GM23338 (cell line): ENCODE measurements around the gene MOK. TPM values are rescaled to one million over a fixed set of nuclear protein-coding genes. Genes with fewer than 3 reads are reported as not detected.

Experiments used
- ATAC-seq: fragments of 200-7000 bp; cut with Tn5 transposase; 3 replicates; pipeline ENCODE4 v1.9.1; 2020
- DNase-seq: peaks from one replicate; pipeline ENCODE4 v3.0.0-alpha.2; 2015; ENCODE audit warnings: low spot score
- H2AFZ ChIP-seq: fragments of 200-600 bp; sonication (generic); 2 replicates; pipeline ENCODE4 v1.8.0; 2016; ENCODE audit warnings: antibody characterized with exemption, mild to moderate bottlenecking, moderate library complexity
- H3F3A ChIP-seq: fragments of 200-600 bp; sonication (generic); replicated peaks from 2 replicates; pipeline ENCODE4 v1.8.0; 2017; ENCODE audit warnings: antibody characterized with exemption, mixed run types, low read depth
- H3K27ac ChIP-seq: fragments of 200-600 bp; sonication (generic); 2 replicates; pipeline ENCODE4 v1.6.1; 2016; ENCODE audit warnings: low read depth
- H3K27me3 ChIP-seq: fragments of 200-600 bp; sonication (generic); 2 replicates; pipeline ENCODE4 v1.8.0; 2016; ENCODE audit warnings: mild to moderate bottlenecking, mixed run types, moderate library complexity; ENCODE audit not compliant: insufficient read depth
- H3K36me3 ChIP-seq: fragments of 200-600 bp; sonication (generic); 2 replicates; pipeline ENCODE4 v1.8.0; 2016; ENCODE audit warnings: mild to moderate bottlenecking; ENCODE audit not compliant: insufficient read depth
- H3K4me1 ChIP-seq: fragments of 200-600 bp; sonication (generic); 2 replicates; pipeline ENCODE4 v1.8.0; 2016; ENCODE audit warnings: mild to moderate bottlenecking, moderate library complexity; ENCODE audit not compliant: insufficient read depth
- H3K4me2 ChIP-seq: fragments of 200-600 bp; sonication (generic); 2 replicates; pipeline ENCODE4 v1.7.1; 2017; ENCODE audit warnings: mixed run types
- H3K4me3 ChIP-seq: fragments of 200-600 bp; sonication (generic); 2 replicates; pipeline ENCODE4 v1.6.1; 2016; ENCODE audit warnings: mixed run types
- H3K79me2 ChIP-seq: fragments of 200-600 bp; sonication (generic); replicated peaks from 2 replicates; pipeline ENCODE4 v1.8.0; 2017; ENCODE audit warnings: mild to moderate bottlenecking; ENCODE audit not compliant: insufficient read depth
- H3K9me2 ChIP-seq: fragments of 200-600 bp; sonication (generic); 2 replicates; pipeline ENCODE4 v1.8.0; 2017; ENCODE audit not compliant: insufficient read depth
- H4K20me1 ChIP-seq: fragments of 200-600 bp; sonication (generic); replicated peaks from 2 replicates; pipeline ENCODE4 v1.8.0; 2017; ENCODE audit warnings: mild to moderate bottlenecking; ENCODE audit not compliant: insufficient read depth
- H3K27ac Mint-ChIP-seq: 2 replicates; pipeline ENCODE4 v1.8.0; 2020; ENCODE audit warnings: inconsistent platforms, mild to moderate bottlenecking, moderate library complexity, mixed read lengths
- H3K27me3 Mint-ChIP-seq: 3 replicates; pipeline ENCODE4 v1.8.0; 2022; ENCODE audit warnings: low read depth, mild to moderate bottlenecking, moderate library complexity, mixed read lengths, inconsistent platforms; ENCODE audit not compliant: insufficient read depth, poor library complexity
- H3K36me3 Mint-ChIP-seq: 3 replicates; pipeline ENCODE4 v1.8.0; 2021; ENCODE audit warnings: low read depth, mild to moderate bottlenecking, inconsistent platforms, moderate library complexity, mixed read lengths
- H3K4me1 Mint-ChIP-seq: 3 replicates; pipeline ENCODE4 v1.8.0; 2020; ENCODE audit warnings: mild to moderate bottlenecking, inconsistent platforms, mixed read lengths
- H3K4me3 Mint-ChIP-seq: 3 replicates; pipeline ENCODE4 v1.8.0; 2021; ENCODE audit warnings: moderate library complexity, mild to moderate bottlenecking, inconsistent platforms, mixed read lengths
- H3K9me3 Mint-ChIP-seq: 3 replicates; pipeline ENCODE4 v1.8.0; 2020; ENCODE audit warnings: moderate library complexity, mild to moderate bottlenecking, inconsistent platforms, mixed read lengths
- CREB1 ChIP-seq: fragments of 250-450 bp; sonication (Bioruptor Pico); IDR thresholded peaks from 2 replicates; pipeline ENCODE4 v1.5.0; 2020; ENCODE audit warnings: low read depth, mild to moderate bottlenecking, moderate library complexity
- ETS1 ChIP-seq: IDR thresholded peaks from 2 replicates; pipeline ENCODE4 v1.6.1; 2016; ENCODE audit warnings: antibody characterized with exemption
- EZH2 ChIP-seq: fragments of 200-600 bp; sonication (generic); IDR thresholded peaks from one replicate; pipeline ENCODE4 v1.8.0; 2017; ENCODE audit warnings: antibody characterized with exemption, mild to moderate bottlenecking, low read depth; ENCODE audit not compliant: unreplicated experiment
- EZH2phosphoT487 ChIP-seq: fragments of 200-600 bp; sonication (generic); IDR thresholded peaks from one replicate; pipeline ENCODE4 v1.8.1; 2018; ENCODE audit warnings: antibody characterized with exemption; ENCODE audit not compliant: unreplicated experiment
- JUNB ChIP-seq: IDR thresholded peaks from one replicate; pipeline ENCODE4 v1.6.1; 2016; ENCODE audit warnings: antibody characterized with exemption; ENCODE audit not compliant: unreplicated experiment
- POLR2AphosphoS5 ChIP-seq: IDR thresholded peaks from 2 replicates; pipeline ENCODE4 v1.6.1; 2016; ENCODE audit warnings: antibody characterized with exemption, low read depth
- STAT1 ChIP-seq: IDR thresholded peaks from one replicate; pipeline ENCODE4 v1.6.1; 2016; ENCODE audit warnings: antibody characterized with exemption; ENCODE audit not compliant: unreplicated experiment
- ZNF114 ChIP-seq: fragments of 250-450 bp; sonication (Bioruptor Pico); IDR thresholded peaks from 2 replicates; pipeline ENCODE4 v1.5.0; 2020; ENCODE audit warnings: mild to moderate bottlenecking, moderate library complexity
- ZNF331 ChIP-seq: fragments of 250-450 bp; sonication (Bioruptor Pico); IDR thresholded peaks from 2 replicates; pipeline ENCODE4 v1.5.0; 2020; ENCODE audit warnings: low read depth, mild to moderate bottlenecking, moderate library complexity
- polyA plus RNA-seq: library from polyadenylated mRNA; unstranded; fragments of >200 nt; fragmentation: Nextera tagmentation; extraction: Ambion mirVana; gene quantifications from 2 replicates; pipeline ENCODE4 v1.2.1, GENCODE V29; 2016
- total RNA-seq: library from RNA; depleted of rRNA; stranded (reverse); fragments of >200 nt; shearing (Covaris generic); gene quantifications from 2 replicates; pipeline ENCODE4 v1.2.3, GENCODE V29; 2014
- TF ChIP-seq, protein P1 (sequence below): fragments of 250-450 bp; sonication (Bioruptor Pico); IDR thresholded peaks from 2 replicates; pipeline ENCODE4 v1.5.0; 2020; ENCODE audit warnings: mild to moderate bottlenecking, moderate library complexity
- TF ChIP-seq, protein P2 (sequence below), 2 experiments: fragments of 200-600 bp in 1 of 2; sonication (generic) in 1 of 2; conservative IDR thresholded peaks; 2 replicates each; pipeline versions ENCODE4 v1.5.1 to v1.6.1; 2016 to 2017; ENCODE audit warnings: antibody characterized with exemption in 2 of 2, low read depth in 2 of 2, mild to moderate bottlenecking in 2 of 2, moderate library complexity in 1 of 2

The MOK gene
- total and polyA plus RNA-seq, 2 experiments from 2014 or later, result 3.1 TPM

DNA sequence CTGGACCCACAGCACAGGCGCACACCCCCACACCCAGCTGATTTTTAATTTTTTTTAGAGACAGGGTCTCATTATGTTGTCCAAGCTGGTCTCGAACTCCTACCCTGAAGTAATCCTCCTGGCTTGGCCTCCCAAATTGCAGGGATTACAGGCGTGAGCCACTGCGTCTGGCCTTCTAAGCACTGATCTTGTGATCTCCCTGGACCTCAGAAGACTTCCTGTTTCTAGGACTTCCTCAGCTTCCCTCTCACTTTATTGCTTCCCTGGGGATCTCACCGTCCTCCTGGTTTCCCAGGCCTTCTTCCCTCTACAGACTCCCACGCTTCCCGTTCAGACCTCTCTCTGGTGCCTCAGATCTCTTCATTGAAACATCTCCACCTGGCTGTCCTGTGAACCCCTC lies 28.4 kb upstream of the MOK start (continued):
- TF ChIP-seq, protein P1, sequence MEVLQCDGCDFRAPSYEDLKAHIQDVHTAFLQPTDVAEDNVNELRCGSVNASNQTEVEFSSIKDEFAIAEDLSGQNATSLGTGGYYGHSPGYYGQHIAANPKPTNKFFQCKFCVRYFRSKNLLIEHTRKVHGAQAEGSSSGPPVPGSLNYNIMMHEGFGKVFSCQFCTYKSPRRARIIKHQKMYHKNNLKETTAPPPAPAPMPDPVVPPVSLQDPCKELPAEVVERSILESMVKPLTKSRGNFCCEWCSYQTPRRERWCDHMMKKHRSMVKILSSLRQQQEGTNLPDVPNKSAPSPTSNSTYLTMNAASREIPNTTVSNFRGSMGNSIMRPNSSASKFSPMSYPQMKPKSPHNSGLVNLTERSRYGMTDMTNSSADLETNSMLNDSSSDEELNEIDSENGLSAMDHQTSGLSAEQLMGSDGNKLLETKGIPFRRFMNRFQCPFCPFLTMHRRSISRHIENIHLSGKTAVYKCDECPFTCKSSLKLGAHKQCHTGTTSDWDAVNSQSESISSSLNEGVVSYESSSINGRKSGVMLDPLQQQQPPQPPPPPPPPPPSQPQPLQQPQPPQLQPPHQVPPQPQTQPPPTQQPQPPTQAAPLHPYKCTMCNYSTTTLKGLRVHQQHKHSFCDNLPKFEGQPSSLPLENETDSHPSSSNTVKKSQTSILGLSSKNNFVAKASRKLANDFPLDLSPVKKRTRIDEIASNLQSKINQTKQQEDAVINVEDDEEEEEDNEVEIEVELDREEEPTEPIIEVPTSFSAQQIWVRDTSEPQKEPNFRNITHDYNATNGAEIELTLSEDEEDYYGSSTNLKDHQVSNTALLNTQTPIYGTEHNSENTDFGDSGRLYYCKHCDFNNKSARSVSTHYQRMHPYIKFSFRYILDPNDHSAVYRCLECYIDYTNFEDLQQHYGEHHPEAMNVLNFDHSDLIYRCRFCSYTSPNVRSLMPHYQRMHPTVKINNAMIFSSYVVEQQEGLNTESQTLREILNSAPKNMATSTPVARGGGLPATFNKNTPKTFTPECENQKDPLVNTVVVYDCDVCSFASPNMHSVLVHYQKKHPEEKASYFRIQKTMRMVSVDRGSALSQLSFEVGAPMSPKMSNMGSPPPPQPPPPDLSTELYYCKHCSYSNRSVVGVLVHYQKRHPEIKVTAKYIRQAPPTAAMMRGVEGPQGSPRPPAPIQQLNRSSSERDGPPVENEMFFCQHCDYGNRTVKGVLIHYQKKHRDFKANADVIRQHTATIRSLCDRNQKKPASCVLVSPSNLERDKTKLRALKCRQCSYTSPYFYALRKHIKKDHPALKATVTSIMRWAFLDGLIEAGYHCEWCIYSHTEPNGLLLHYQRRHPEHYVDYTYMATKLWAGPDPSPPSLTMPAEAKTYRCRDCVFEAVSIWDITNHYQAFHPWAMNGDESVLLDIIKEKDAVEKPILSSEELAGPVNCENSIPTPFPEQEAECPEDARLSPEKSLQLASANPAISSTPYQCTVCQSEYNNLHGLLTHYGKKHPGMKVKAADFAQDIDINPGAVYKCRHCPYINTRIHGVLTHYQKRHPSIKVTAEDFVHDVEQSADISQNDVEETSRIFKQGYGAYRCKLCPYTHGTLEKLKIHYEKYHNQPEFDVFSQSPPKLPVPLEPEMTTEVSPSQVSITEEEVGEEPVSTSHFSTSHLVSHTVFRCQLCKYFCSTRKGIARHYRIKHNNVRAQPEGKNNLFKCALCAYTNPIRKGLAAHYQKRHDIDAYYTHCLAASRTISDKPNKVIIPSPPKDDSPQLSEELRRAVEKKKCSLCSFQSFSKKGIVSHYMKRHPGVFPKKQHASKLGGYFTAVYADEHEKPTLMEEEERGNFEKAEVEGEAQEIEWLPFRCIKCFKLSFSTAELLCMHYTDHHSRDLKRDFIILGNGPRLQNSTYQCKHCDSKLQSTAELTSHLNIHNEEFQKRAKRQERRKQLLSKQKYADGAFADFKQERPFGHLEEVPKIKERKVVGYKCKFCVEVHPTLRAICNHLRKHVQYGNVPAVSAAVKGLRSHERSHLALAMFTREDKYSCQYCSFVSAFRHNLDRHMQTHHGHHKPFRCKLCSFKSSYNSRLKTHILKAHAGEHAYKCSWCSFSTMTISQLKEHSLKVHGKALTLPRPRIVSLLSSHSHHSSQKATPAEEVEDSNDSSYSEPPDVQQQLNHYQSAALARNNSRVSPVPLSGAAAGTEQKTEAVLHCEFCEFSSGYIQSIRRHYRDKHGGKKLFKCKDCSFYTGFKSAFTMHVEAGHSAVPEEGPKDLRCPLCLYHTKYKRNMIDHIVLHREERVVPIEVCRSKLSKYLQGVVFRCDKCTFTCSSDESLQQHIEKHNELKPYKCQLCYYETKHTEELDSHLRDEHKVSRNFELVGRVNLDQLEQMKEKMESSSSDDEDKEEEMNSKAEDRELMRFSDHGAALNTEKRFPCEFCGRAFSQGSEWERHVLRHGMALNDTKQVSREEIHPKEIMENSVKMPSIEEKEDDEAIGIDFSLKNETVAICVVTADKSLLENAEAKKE, result no peak
- TF ChIP-seq ZNF114 (CRISPR knock-in tag), result no peak
- TF ChIP-seq POLR2AphosphoS5, result no peak
- TF ChIP-seq EZH2, result no peak
- no peak for TF ChIP-seq CREB1
- no peak for TF ChIP-seq ZNF331
- TF ChIP-seq, protein P2, sequence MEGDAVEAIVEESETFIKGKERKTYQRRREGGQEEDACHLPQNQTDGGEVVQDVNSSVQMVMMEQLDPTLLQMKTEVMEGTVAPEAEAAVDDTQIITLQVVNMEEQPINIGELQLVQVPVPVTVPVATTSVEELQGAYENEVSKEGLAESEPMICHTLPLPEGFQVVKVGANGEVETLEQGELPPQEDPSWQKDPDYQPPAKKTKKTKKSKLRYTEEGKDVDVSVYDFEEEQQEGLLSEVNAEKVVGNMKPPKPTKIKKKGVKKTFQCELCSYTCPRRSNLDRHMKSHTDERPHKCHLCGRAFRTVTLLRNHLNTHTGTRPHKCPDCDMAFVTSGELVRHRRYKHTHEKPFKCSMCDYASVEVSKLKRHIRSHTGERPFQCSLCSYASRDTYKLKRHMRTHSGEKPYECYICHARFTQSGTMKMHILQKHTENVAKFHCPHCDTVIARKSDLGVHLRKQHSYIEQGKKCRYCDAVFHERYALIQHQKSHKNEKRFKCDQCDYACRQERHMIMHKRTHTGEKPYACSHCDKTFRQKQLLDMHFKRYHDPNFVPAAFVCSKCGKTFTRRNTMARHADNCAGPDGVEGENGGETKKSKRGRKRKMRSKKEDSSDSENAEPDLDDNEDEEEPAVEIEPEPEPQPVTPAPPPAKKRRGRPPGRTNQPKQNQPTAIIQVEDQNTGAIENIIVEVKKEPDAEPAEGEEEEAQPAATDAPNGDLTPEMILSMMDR (conservative IDR thresholded peaks at IDR 0.05; ENCODE audit: low read depth in 2 of 2), result no peak
- TF ChIP-seq EZH2phosphoT487, result no peak
- no peak for TF ChIP-seq STAT1

GRCh38 chr14:102330806-102331205 lies 25.8 kb upstream of the MOK start:
- no peak overlapping the region for H3K4me2 ChIP-seq
- no peak for DNase-seq
- no peaks in the 10 kb centered on the region for H3K79me2 ChIP-seq
- no peaks in the 10 kb centered on the region for H3K36me3 ChIP-seq
- H3K9me2 ChIP-seq, result no peaks in the 10 kb centered on the region
- H3K36me3 Mint-ChIP-seq, result 0 out of 3 replicates have a peak, but pooled peaks cover 5% of the 10 kb centered on the region
- no peak overlapping the region for H3K27ac ChIP-seq
- no peak for ATAC-seq
- no peaks in the 10 kb centered on the region for H3K9me3 Mint-ChIP-seq
- no peak overlapping the region for H3K4me3 ChIP-seq
- no peaks in the 10 kb centered on the region for H3F3A ChIP-seq
- H3K27me3 ChIP-seq, result no peaks in the 10 kb centered on the region
- no peaks in the 10 kb centered on the region for H4K20me1 ChIP-seq
- H3K4me3 Mint-ChIP-seq, result no peak overlapping the region
- no peak overlapping the region for H2AFZ ChIP-seq
- H3K27ac Mint-ChIP-seq, result no peak overlapping the region
- H3K4me1 Mint-ChIP-seq, result no peaks in the 10 kb centered on the region
- H3K27me3 Mint-ChIP-seq, result peaks cover 2% of the 10 kb centered on the region
- no peaks in the 10 kb centered on the region for H3K4me1 ChIP-seq
- TF ChIP-seq POLR2AphosphoS5, result no peak
- no peak for TF ChIP-seq ETS1
- TF ChIP-seq JUNB, result no peak
